ENCODE data around the gene MYMK. TPM values are rescaled to one million over a fixed set of nuclear protein-coding genes. Genes with fewer than 3 reads are reported as not detected.

Gene MYMK
- total and polyA plus RNA-seq, 2 of the 4 experiments (the other 2 are of a cell fraction), result not detected

- no peak overlapping the region for H3K14ac ChIP-seq (replicated peaks; ENCODE audit: low read depth, low read length)
- H2BK20ac ChIP-seq (ENCODE audit: low read depth, low read length), result no peak overlapping the region
- no peak overlapping the region for H2AK5ac ChIP-seq (ENCODE audit: low read depth, low read length)
- DNase-seq, result no peak
- intact Hi-C loops (cut with micrococcal nuclease) (no loop called here), in situ Hi-C loops (cut with MboI; ENCODE audit: low sequenced_read_pairs) (no loop called here), dilution Hi-C loops (cut with HindIII; ENCODE audit: low sequenced_read_pairs, unreplicated experiment) (no loop called here)
- no peak overlapping the region for H3K4ac ChIP-seq (ENCODE audit: low read depth, low read length)
- WGBS, 2 experiments (ENCODE audit: extremely low coverage in 2 of 2, insufficient read length in 1 of 2), result 72% methylated on average over 4 of the region's 8 CpGs; no CpG with 5 or more reads in 1 of the 2 experiments
- no peaks in the 10 kb centered on the region for H3K9me1 ChIP-seq (ENCODE audit: insufficient read depth, low read length)
- no peak overlapping the region for H3K4me3 ChIP-seq (ENCODE audit: insufficient read depth, low read depth, low read length)
- H4K20me1 ChIP-seq (ENCODE audit: insufficient read depth, low read length), result no peaks in the 10 kb centered on the region
- H3K4me1 ChIP-seq (ENCODE audit: control insufficient read depth, insufficient read depth, low read length), result no peaks in the 10 kb centered on the region
- no peak overlapping the region for H3K23ac ChIP-seq (ENCODE audit: low read depth, low read length)
- no peak overlapping the region for H3K27ac ChIP-seq (ENCODE audit: insufficient read depth, low read length)
- no peak overlapping the region for H2BK15ac ChIP-seq (ENCODE audit: low read depth, low read length)
- no peaks in the 10 kb centered on the region for H3K36me3 ChIP-seq (ENCODE audit: control insufficient read depth, insufficient read depth, low read length)
- no peak for ATAC-seq (ENCODE audit: low read depth)
- H3K9me3 ChIP-seq (ENCODE audit: control insufficient read depth, insufficient read depth, low read length), result no peaks in the 10 kb centered on the region
- H2AFZ ChIP-seq (replicated peaks; ENCODE audit: low read length, poor library complexity), result no peak overlapping the region
- no peak overlapping the region for H3K9ac ChIP-seq (ENCODE audit: low read depth, low read length)
- no peak overlapping the region for H4K91ac ChIP-seq (ENCODE audit: insufficient read depth, low read depth, low read length)
- no peak overlapping the region for H3K56ac ChIP-seq (ENCODE audit: extremely low read depth, insufficient read depth, low read length)
- H4K8ac ChIP-seq (ENCODE audit: low read depth in 2 of 2, low read length in 2 of 2), result no peak overlapping the region
- TF ChIP-seq BHLHE40 (IDR thresholded peaks at IDR 0.05; ENCODE audit: low read depth, low read length) (no peak), FOS (IDR thresholded peaks at IDR 0.05; ENCODE audit: low read depth, low read length) (no peak), MXI1 (IDR thresholded peaks at IDR 0.05; ENCODE audit: borderline replicate concordance, low read depth, low read length) (no peak)
- peaks cover 65% of the 10 kb centered on the region for H3K27me3 ChIP-seq (ENCODE audit: control insufficient read depth, insufficient read depth, low read length)
- H2BK5ac ChIP-seq (ENCODE audit: low read depth, low read length, poor library complexity, severe bottlenecking), result no peak overlapping the region
- H2BK120ac ChIP-seq (ENCODE audit: low read depth, low read length), result no peak overlapping the region
- CTCF ChIA-PET, result no interaction called here
- H4K5ac ChIP-seq (ENCODE audit: low read depth, low read length), result no peak overlapping the region
- no peak overlapping the region for H3K18ac ChIP-seq (ENCODE audit: low read depth, low read length)
- BruUV-seq (replicated peaks), result no TSS peak
- no peaks in the 10 kb centered on the region for H3K79me1 ChIP-seq (ENCODE audit: low read depth in 1 of 2, low read length in 2 of 2)
- no peak overlapping the region for H3K4me2 ChIP-seq (ENCODE audit: low read depth, low read length)
- POLR2A ChIA-PET (ENCODE audit: unreplicated experiment), result no interaction called here
- no peak overlapping the region for H2AK9ac ChIP-seq (replicated peaks; ENCODE audit: low read depth, low read length, poor library complexity)
These were observed 7.0 kb downstream of the MYMK start for GRCh38 chr9:133517711-133518110.
